A673 (cell line): ENCODE measurements around the gene COL9A2. TPM values are rescaled to one million over a fixed set of nuclear protein-coding genes. Genes with fewer than 3 reads are reported as not detected.

Experiments
- BruUV-seq: library from RNA; stranded (reverse); fragments of 400-500 nt; replicated peaks from 2 replicates; lab custom pipeline; 2021; lab: Mats Ljungman, UMichigan
- CTCF ChIA-PET: fragments of 300-600 bp; sonication (Branson Sonifier 250); formaldehyde crosslinking; loops from one replicate; lab custom pipeline; 2022; ENCODE audit warnings: antibody characterized with exemption; lab: Charles Lee
- POLR2A ChIA-PET: fragments of 300-600 bp; sonication (Branson Sonifier 250); formaldehyde crosslinking; loops from one replicate; lab custom pipeline; 2022; ENCODE audit warnings: antibody characterized with exemption; ENCODE audit not compliant: low non-redundant PET; lab: Charles Lee
- DNase-seq: peaks from one replicate; pipeline ENCODE4 v3.0.0-alpha.2; 2015; ENCODE audit warnings: low spot score
- H3K27ac ChIP-seq: fragments of 200-600 bp; sonication (generic); 2 replicates; pipeline ENCODE4 v1.5.1; 2016; ENCODE audit warnings: mixed run types, low read depth, mild to moderate bottlenecking, mixed read lengths, antibody characterized with exemption, low read length; ENCODE audit not compliant: poor library complexity, severe bottlenecking
- H3K27me3 ChIP-seq: fragments of 200-600 bp; sonication (generic); replicated peaks from 2 replicates; pipeline ENCODE4 v1.6.1; 2017; ENCODE audit warnings: mixed run types, low read depth, mild to moderate bottlenecking, mixed read lengths, antibody characterized with exemption, low read length; ENCODE audit not compliant: insufficient read depth, poor library complexity
- H3K36me3 ChIP-seq: fragments of 200-600 bp; sonication (generic); 2 replicates; pipeline ENCODE4 v1.6.1; 2016; ENCODE audit warnings: mixed run types, mild to moderate bottlenecking, mixed read lengths, antibody characterized with exemption, low read length; ENCODE audit not compliant: insufficient read depth, poor library complexity, severe bottlenecking
- H3K4me1 ChIP-seq: fragments of 200-600 bp; sonication (generic); 2 replicates; pipeline ENCODE4 v1.6.1; 2017; ENCODE audit warnings: mixed run types, mild to moderate bottlenecking, mixed read lengths, antibody characterized with exemption, low read length; ENCODE audit not compliant: insufficient read depth, poor library complexity, severe bottlenecking
- H3K4me3 ChIP-seq: fragments of 200-600 bp; sonication (generic); 2 replicates; pipeline ENCODE4 v1.5.1; 2016; ENCODE audit warnings: low read depth, mixed run types, mild to moderate bottlenecking, mixed read lengths, low read length; ENCODE audit not compliant: poor library complexity, severe bottlenecking
- H3K9me3 ChIP-seq: fragments of 200-600 bp; sonication (generic); 2 replicates; pipeline ENCODE4 v1.6.1; 2016; ENCODE audit warnings: mixed run types, low read depth, mild to moderate bottlenecking, mixed read lengths, antibody characterized with exemption, low read length; ENCODE audit not compliant: poor library complexity, severe bottlenecking
- EZH2 ChIP-seq: fragments of 200-600 bp; sonication (generic); IDR thresholded peaks from 2 replicates; pipeline ENCODE4 v1.6.1; 2017; ENCODE audit warnings: borderline replicate concordance, low read depth, mild to moderate bottlenecking, mixed read lengths, antibody characterized with exemption, low read length; ENCODE audit not compliant: poor library complexity, severe bottlenecking
- intact Hi-C: fragments of 100-400 bp; cut with micrococcal nuclease; formaldehyde crosslinking; loops from one replicate; pipeline ENCODE4 v1.10.0; 2022; ENCODE audit not compliant: unreplicated experiment
- total RNA-seq: library from RNA; stranded (reverse); gene quantifications from 2 replicates; pipeline ENCODE4 v1.2.3, GENCODE V29; 2021
- TF ChIP-seq, protein P1 (sequence below): fragments of 300-800, 200-600 bp; sonication (generic); conservative IDR thresholded peaks from 2 replicates; pipeline ENCODE4 v1.5.1; 2017; ENCODE audit warnings: low read depth, mild to moderate bottlenecking, antibody characterized with exemption, low read length, moderate library complexity, mixed read lengths

Gene COL9A2
- total RNA-seq, 1 experiment from 2014 or later = 5.2 TPM

DNA sequence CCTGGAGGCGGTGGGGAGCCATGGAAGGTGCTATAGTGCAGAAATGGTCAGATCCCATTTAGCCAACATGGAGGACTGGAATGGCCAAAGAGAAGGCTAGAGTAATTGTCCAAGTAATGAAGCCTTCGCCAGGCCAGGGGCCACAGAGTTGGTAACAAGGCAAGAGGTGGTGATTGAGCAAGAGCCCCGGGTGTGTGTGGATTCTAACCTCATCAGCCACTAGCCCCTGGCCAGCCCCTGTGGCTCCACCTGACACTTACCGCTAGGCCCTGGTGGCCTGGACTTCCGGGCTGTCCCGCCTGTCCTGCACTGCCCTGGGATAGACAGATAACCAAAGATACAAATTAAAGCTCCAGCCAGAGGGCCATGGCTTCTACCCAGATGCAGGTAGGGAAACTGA is 9.9 kb downstream of the COL9A2 start:
- TF ChIP-seq, protein P1, sequence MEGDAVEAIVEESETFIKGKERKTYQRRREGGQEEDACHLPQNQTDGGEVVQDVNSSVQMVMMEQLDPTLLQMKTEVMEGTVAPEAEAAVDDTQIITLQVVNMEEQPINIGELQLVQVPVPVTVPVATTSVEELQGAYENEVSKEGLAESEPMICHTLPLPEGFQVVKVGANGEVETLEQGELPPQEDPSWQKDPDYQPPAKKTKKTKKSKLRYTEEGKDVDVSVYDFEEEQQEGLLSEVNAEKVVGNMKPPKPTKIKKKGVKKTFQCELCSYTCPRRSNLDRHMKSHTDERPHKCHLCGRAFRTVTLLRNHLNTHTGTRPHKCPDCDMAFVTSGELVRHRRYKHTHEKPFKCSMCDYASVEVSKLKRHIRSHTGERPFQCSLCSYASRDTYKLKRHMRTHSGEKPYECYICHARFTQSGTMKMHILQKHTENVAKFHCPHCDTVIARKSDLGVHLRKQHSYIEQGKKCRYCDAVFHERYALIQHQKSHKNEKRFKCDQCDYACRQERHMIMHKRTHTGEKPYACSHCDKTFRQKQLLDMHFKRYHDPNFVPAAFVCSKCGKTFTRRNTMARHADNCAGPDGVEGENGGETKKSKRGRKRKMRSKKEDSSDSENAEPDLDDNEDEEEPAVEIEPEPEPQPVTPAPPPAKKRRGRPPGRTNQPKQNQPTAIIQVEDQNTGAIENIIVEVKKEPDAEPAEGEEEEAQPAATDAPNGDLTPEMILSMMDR = no peak
- TF ChIP-seq EZH2 = no peak
- H3K4me1 ChIP-seq = peaks cover 6% of the 10 kb centered on the region
- no TSS peak for BruUV-seq
- no peak for DNase-seq
- no peak overlapping the region for H3K4me3 ChIP-seq
- POLR2A ChIA-PET = no interaction called here
- intact Hi-C loops = no loop called here
- CTCF ChIA-PET = no interaction called here
- no peaks in the 10 kb centered on the region for H3K27me3 ChIP-seq
- H3K9me3 ChIP-seq = no peaks in the 10 kb centered on the region
- H3K27ac ChIP-seq = no peak overlapping the region
- H3K36me3 ChIP-seq = no peaks in the 10 kb centered on the region

DNA sequence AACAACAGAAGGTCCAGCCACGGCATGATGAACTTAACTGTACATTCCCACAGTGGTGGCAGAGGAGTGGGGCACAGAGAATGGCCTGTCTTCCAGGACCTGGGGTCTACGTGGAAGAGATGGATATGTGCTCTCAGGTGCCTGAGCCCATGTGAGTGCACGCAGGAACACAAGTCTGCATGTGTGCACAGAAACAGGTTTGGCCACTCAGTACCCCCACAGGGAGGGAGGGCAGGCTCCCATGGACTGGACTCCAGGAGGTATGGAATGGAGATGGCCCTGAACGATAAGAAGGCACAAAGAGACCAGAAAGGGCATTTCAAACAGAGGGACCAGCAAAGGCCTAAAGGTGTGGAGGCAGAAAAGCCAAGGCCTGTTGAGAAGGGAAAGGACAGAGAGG is 10.8 kb downstream of the COL9A2 start:
- no peak for TF ChIP-seq EZH2
- TF ChIP-seq, protein P1 = no peak
- H3K36me3 ChIP-seq = no peaks in the 10 kb centered on the region
- H3K27me3 ChIP-seq = no peaks in the 10 kb centered on the region
- no TSS peak for BruUV-seq
- H3K4me3 ChIP-seq = no peak overlapping the region
- no peak for DNase-seq
- ChIA-PET POLR2A (no interaction called here), CTCF (interaction anchor here (0.8 kb wide), 1 partner anchor 10 kb away, joined by 3 read pairs; no protein-coding TSS in a partner anchor)
- intact Hi-C loops = no loop called here
- peaks cover 6% of the 10 kb centered on the region for H3K4me1 ChIP-seq
- no peaks in the 10 kb centered on the region for H3K9me3 ChIP-seq
- no peak overlapping the region for H3K27ac ChIP-seq

DNA sequence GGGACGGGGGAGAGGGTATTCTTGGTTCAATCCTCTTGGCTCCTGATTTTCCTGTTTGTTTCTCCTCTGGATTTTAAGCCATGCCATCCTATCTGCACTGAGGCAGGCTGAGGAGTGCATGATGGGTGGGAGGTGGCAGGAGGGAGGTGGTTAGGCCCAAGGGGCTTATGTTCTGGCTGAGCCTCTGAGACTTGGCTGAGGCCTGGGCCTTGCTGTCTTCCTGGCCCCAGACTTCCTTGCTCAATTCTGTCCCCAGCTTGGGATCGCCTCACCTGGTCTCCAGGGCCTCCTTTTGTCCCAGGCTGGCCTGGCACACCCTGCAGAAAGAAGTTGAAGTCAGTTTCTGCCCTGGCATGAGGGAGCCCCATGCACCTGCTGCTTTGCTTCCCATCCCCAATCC is 11.2 kb downstream of the COL9A2 start:
- Histone ChIP-seq H3K27ac (no peak overlapping the region), H3K27me3 (no peaks in the 10 kb centered on the region), H3K36me3 (no peaks in the 10 kb centered on the region), H3K4me3 (no peak overlapping the region), H3K9me3 (no peaks in the 10 kb centered on the region), H3K4me1 (peaks cover 6% of the 10 kb centered on the region)
- BruUV-seq = no TSS peak
- TF ChIP-seq EZH2 = no peak
- TF ChIP-seq, protein P1 = no peak
- ChIA-PET CTCF (interaction anchor here (0.6 to 1.0 kb wide), 3 partner anchors 10 to 162 kb away, joined by 3 read pairs; no protein-coding TSS in a partner anchor), POLR2A (no interaction called here)
- intact Hi-C loops = no loop called here
- no peak for DNase-seq
